IPS-NIHi7 (cell line): ENCODE results near the gene ORMDL1.
"Not testable (repeated sequence)": the region's sequence is repeated elsewhere in the genome, so short reads cannot be mapped to it uniquely, and the experiment has no call there.

ENCODE experiments used
- DNase-seq: peaks from one replicate; pipeline ENCODE4 v3.0.0; 2012; ENCODE audit warnings: mixed read lengths; ENCODE audit errors: extremely low spot score

The ORMDL1 gene

DNA sequence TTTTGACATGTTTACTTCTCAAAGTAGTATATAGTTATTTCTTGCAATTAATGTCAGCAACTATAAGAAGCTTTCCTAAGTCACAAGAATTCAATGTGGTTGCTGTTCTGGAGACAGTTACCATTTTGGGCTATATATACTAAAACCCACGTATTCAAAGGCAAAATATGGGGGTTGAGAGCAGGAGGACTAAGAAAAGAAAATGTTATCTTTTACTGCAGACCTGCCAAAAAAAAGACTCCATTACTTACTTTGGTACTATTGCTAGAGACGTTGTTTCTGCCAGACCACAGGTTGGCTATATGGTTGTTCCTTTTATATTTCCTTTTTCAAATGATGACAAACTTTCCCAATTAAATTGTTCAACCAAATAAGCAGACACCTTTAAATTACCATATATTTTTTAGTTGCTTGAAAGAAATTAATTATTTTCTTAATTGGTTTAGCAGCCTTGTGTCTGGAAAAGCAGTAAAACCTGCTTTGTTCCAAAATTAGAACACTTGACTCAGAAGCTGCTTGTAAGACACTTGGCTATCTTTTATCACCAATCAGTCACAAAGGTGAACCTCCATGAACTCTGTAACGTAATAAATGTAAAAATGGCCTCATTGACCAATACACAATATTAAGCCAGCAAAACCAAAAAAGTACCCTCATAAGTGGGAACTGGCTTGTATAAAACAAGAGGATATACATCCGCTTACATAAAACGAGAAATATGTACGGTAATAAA, 13.4 kb downstream of the ORMDL1 start:
- no peak for DNase-seq

GRCh38 chr2:189763908-189764661, 20.1 kb downstream of the ORMDL1 start:
- no peak for DNase-seq

- peak; percentile 82 for DNase-seq
Observed at GRCh38 chr2:189762551-189763298, 21.4 kb downstream of the ORMDL1 start, which contains the start of gene OSGEPL1. Gene OSGEPL1, minus strand, starts transcription at chr2:189762792. Its CDS starts 1,152 bp downstream, at chr2:189761640.

GRCh38 chr2:189762229-189762550, 21.9 kb downstream of the ORMDL1 start:
- no peak for DNase-seq

DNA sequence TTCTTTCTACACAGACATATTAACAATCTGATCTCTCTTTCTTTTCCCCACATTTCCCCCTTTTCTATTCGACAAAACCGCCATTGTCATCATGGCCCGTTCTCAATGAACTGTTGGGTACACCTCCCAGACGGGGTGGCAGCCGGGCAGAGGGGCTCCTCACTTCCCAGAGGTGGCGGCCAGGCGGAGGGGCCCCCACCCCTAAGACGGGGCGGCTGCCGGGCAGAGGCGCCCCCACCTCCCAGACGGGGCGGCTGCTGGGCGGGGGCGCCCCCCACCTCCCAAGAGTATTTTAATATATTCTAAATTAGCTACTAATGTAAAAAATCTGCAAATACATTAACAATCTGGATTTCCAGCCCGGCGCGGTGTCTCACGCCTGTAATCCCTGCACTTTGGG, 24.0 kb downstream of the ORMDL1 start:
- DNase-seq = not testable (repeated sequence)

GRCh38 chr2:189756311-189756952, 27.7 kb downstream of the ORMDL1 start:
- no peak for DNase-seq

DNA sequence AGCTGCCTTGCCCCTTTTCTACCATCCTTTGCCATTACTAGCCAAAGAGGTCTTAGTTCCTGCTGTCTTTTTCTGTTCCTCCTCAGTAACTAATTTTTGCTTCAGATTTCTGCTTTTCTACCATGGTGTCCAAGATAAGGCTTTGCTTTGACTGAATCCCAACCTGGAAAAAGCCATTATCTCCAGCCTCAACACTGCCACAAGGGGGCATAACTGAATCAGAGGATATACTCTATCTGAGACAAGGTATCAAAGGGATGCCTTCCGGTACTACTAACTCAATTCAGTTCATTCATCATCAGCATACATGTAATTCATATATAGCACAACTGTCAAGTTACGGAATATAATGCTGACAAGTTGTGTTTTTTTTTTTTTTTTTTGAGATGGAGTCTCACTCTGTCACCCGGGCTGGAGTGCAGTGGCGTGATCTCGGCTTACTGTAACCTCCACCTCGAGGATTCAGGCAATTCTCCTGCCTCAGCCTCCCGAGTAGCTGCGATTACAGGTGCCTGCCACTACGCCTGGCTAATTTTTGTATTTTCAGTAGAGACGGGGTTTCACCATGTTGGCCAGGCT, 33.0 kb downstream of the ORMDL1 start:
- peak; percentile 61 for DNase-seq

- DNase-seq = no peak
Observed at GRCh38 chr2:189729430-189729829, 54.7 kb downstream of the ORMDL1 start.

- DNase-seq = no peak
Observed at GRCh38 chr2:189726849-189727248, 57.3 kb downstream of the ORMDL1 start.

GRCh38 chr2:189726271-189726670, 57.9 kb downstream of the ORMDL1 start:
- DNase-seq = no peak

- DNase-seq = no peak
Observed at GRCh38 chr2:189723192-189723591, 60.9 kb downstream of the ORMDL1 start.
